ENCODE data around the gene TACR1.
"Not testable (repeated sequence)": the region's sequence is repeated elsewhere in the genome, so short reads cannot be mapped to it uniquely, and the experiment has no call there.

The TACR1 gene

GRCh38 chr2:75199428-75200011 lies at the start of gene TACR1:
TSS of gene TACR1 (minus strand) at chr2:75199520. CDS start at chr2:75198934, 586 bp downstream.
- peak; percentile 41 for DNase-seq

- not testable (repeated sequence) for DNase-seq
Observed at GRCh38 chr2:75248581-75248980, 49.3 kb upstream of the TACR1 start.

GRCh38 chr2:75246441-75247167 lies 47.3 kb upstream of the TACR1 start:
- no peak for DNase-seq

- DNase-seq, result no peak
Observed at GRCh38 chr2:75243219-75243618, 43.9 kb upstream of the TACR1 start.

GRCh38 chr2:75241696-75242095 lies 42.4 kb upstream of the TACR1 start:
- DNase-seq, result no peak

- no peak for DNase-seq
Observed at GRCh38 chr2:75238670-75239330, 39.5 kb upstream of the TACR1 start.

- DNase-seq, result no peak
Observed at GRCh38 chr2:75237296-75237695, 38.0 kb upstream of the TACR1 start.

- DNase-seq, result no peak
Observed at GRCh38 chr2:75233965-75234364, 34.6 kb upstream of the TACR1 start.

- DNase-seq, result no peak
Observed at GRCh38 chr2:75226617-75227016, 27.3 kb upstream of the TACR1 start.

GRCh38 chr2:75226099-75226498 lies 26.8 kb upstream of the TACR1 start:
- DNase-seq, result no peak

- no peak for DNase-seq
Observed at GRCh38 chr2:75224636-75225094, 25.3 kb upstream of the TACR1 start.

GRCh38 chr2:75222527-75222926 lies 23.2 kb upstream of the TACR1 start:
- DNase-seq, result no peak

GRCh38 chr2:75221862-75222261 lies 22.5 kb upstream of the TACR1 start:
- DNase-seq, result no peak

- DNase-seq, result not testable (repeated sequence)
Observed at GRCh38 chr2:75219213-75219612, 19.9 kb upstream of the TACR1 start.

- DNase-seq, result peak; percentile 38
Observed at GRCh38 chr2:75211266-75211770, 12.0 kb upstream of the TACR1 start.

- DNase-seq, result no peak
Observed at GRCh38 chr2:75210409-75210808, 11.1 kb upstream of the TACR1 start.

- no peak for DNase-seq
Observed at GRCh38 chr2:75208738-75209137, 9.4 kb upstream of the TACR1 start.

- DNase-seq, result no peak
Observed at GRCh38 chr2:75204833-75205232, 5.5 kb upstream of the TACR1 start.

GRCh38 chr2:75202359-75202758 lies 3.0 kb upstream of the TACR1 start:
- DNase-seq, result no peak

GRCh38 chr2:75200140-75201096 lies 1.1 kb upstream of the TACR1 start:
- DNase-seq, result no peak

GRCh38 chr2:75195076-75195691 lies 4.1 kb downstream of the TACR1 start:
- no peak for DNase-seq

- DNase-seq, result no peak
Observed at GRCh38 chr2:75194184-75194868, 5.0 kb downstream of the TACR1 start.
